Activated CD4-positive, alpha-beta T cell treated with anti-CD3 and anti-CD28 coated beads, Interleukin-2, amount 10 ng/mL, durations not matched to agents 7 days and 5 days (primary cell): ENCODE measurements around the gene HNRNPUL1. TPM values are rescaled to one million over a fixed set of nuclear protein-coding genes. Genes with fewer than 3 reads are reported as not detected.

Experiments used
- CTCF ChIA-PET: fragments of 350-600 bp; sonication (Branson Sonifier 250); formaldehyde crosslinking; loops from one replicate; lab custom pipeline; 2021; ENCODE audit warnings: antibody characterized with exemption; lab: Charles Lee
- POLR2A ChIA-PET: fragments of 350-600 bp; sonication (Branson Sonifier 250); formaldehyde crosslinking; loops from one replicate; lab custom pipeline; 2021; ENCODE audit warnings: antibody characterized with exemption; lab: Charles Lee
- DNase-seq: peaks from one replicate; pipeline ENCODE4 v3.0.0-alpha.2; 2020
- H3K27ac Mint-ChIP-seq: one replicate; pipeline ENCODE4 v1.8.0; 2021; ENCODE audit warnings: mild to moderate bottlenecking, moderate library complexity, mixed read lengths
- H3K27me3 Mint-ChIP-seq: one replicate; pipeline ENCODE4 v1.8.0; 2021; ENCODE audit warnings: mixed read lengths
- H3K36me3 Mint-ChIP-seq: one replicate; pipeline ENCODE4 v1.8.0; 2021; ENCODE audit warnings: low read depth, mixed read lengths
- H3K4me1 Mint-ChIP-seq: one replicate; pipeline ENCODE4 v1.8.0; 2021; ENCODE audit warnings: mixed read lengths
- H3K4me3 Mint-ChIP-seq: one replicate; pipeline ENCODE4 v1.8.0; 2021; ENCODE audit warnings: mild to moderate bottlenecking, moderate library complexity, mixed read lengths
- H3K9me3 Mint-ChIP-seq: one replicate; pipeline ENCODE4 v1.8.0; 2021; ENCODE audit warnings: mixed read lengths
- total RNA-seq, 2 experiments: library from RNA; stranded (reverse); gene quantifications; one replicate each; pipeline ENCODE4 v1.2.3, GENCODE V29; 2021

Gene HNRNPUL1
- total RNA-seq, 2 experiments from 2014 or later, result 333 to 348 TPM

GRCh38 chr19:41355035-41355434 lies 90.9 kb downstream of the HNRNPUL1 start:
- H3K27me3 Mint-ChIP-seq, result no peaks in the 10 kb centered on the region
- ChIA-PET CTCF (interaction anchor here (3.1 kb wide), 1 partner anchor 10 kb away, joined by 30 read pairs; the partner anchor contains the start of gene B9D2), POLR2A (interaction anchor here (0.8 to 1.2 kb wide), 2 partner anchors 9 to 28 kb away, joined by 4 to 5 read pairs; partner anchors contain the start of gene B9D2)
- no peak for DNase-seq
- H3K27ac Mint-ChIP-seq, result peak overlapping the region; percentile 97
- H3K4me3 Mint-ChIP-seq, result peak overlapping the region; percentile 62
- peaks cover 61% of the 10 kb centered on the region for H3K4me1 Mint-ChIP-seq
- H3K36me3 Mint-ChIP-seq, result peaks cover 33% of the 10 kb centered on the region
- no peaks in the 10 kb centered on the region for H3K9me3 Mint-ChIP-seq

GRCh38 chr19:41355802-41356201 lies 91.6 kb downstream of the HNRNPUL1 start:
- CTCF ChIA-PET, result interaction anchor here (0.7 to 3.1 kb wide), 2 partner anchors 9 to 93 kb away, joined by 3 to 30 read pairs; partner anchors contain the start of gene B9D2
- no peaks in the 10 kb centered on the region for H3K27me3 Mint-ChIP-seq
- peaks cover 33% of the 10 kb centered on the region for H3K36me3 Mint-ChIP-seq
- peak overlapping the region; percentile 62 for H3K4me3 Mint-ChIP-seq
- H3K4me1 Mint-ChIP-seq, result peaks cover 58% of the 10 kb centered on the region
- H3K27ac Mint-ChIP-seq, result peak overlapping the region; percentile 97
- DNase-seq, result no peak
- POLR2A ChIA-PET, result interaction anchor here (0.8 to 1.2 kb wide), 2 partner anchors 8 to 28 kb away, joined by 4 to 5 read pairs; partner anchors contain the start of gene B9D2
- no peaks in the 10 kb centered on the region for H3K9me3 Mint-ChIP-seq

- H3K4me3 Mint-ChIP-seq, result peak overlapping the region; percentile 60
- peaks cover 56% of the 10 kb centered on the region for H3K4me1 Mint-ChIP-seq
- no peaks in the 10 kb centered on the region for H3K9me3 Mint-ChIP-seq
- peaks cover 25% of the 10 kb centered on the region for H3K36me3 Mint-ChIP-seq
- CTCF ChIA-PET, result interaction anchor here (0.6 to 3.1 kb wide), 4 partner anchors 8 to 213 kb away, joined by 3 to 30 read pairs (median 4); partner anchors contain the start of gene B9D2
- H3K27me3 Mint-ChIP-seq, result no peaks in the 10 kb centered on the region
- POLR2A ChIA-PET, result no interaction called here
- H3K27ac Mint-ChIP-seq, result peak overlapping the region; percentile 97
- DNase-seq, result peak; percentile 59
Observed at GRCh38 chr19:41356984-41357739, 93.0 kb downstream of the HNRNPUL1 start.

Other genes with a start within 250 kb of the HNRNPUL1 start
- gene CYP2A13, start 175.9 kb upstream of the HNRNPUL1 start, total RNA-seq, result not detected
- not detected for gene CYP2F1, start 149.9 kb upstream of the HNRNPUL1 start, total RNA-seq
- under 1 TPM; 0.17 to 0.27 TPM for gene CYP2S1, start 71.2 kb upstream of the HNRNPUL1 start, total RNA-seq
- under 1 TPM; 0.06 to 0.20 TPM for gene AXL, start 45.1 kb upstream of the HNRNPUL1 start, total RNA-seq
- gene CCDC97, start 45.8 kb downstream of the HNRNPUL1 start, total RNA-seq, result 10 to 100 TPM; 50.4 to 51.7 TPM
- 100 to 1,000 TPM; 194 TPM for gene TGFB1, start 89.5 kb downstream of the HNRNPUL1 start, total RNA-seq
- 10 to 100 TPM; 11.6 to 11.7 TPM for gene B9D2, start 99.8 kb downstream of the HNRNPUL1 start, total RNA-seq
- 1 to 10 TPM; 5.4 to 5.6 TPM for gene TMEM91, start 112.2 kb downstream of the HNRNPUL1 start, total RNA-seq
- gene EXOSC5, start 133.0 kb downstream of the HNRNPUL1 start, total RNA-seq, result 10 to 100 TPM; 21.1 to 26.9 TPM
- 10 to 100 TPM; 12.7 TPM for gene BCKDHA, start 133.4 kb downstream of the HNRNPUL1 start, total RNA-seq
- gene B3GNT8, start 163.0 kb downstream of the HNRNPUL1 start, total RNA-seq, result 1 to 10 TPM; 2.1 to 2.2 TPM
- gene DMAC2, start 175.5 kb downstream of the HNRNPUL1 start, total RNA-seq, result 10 to 100 TPM; 48.9 to 54.1 TPM
- gene ERICH4, start 178.8 kb downstream of the HNRNPUL1 start, total RNA-seq, result not detected